ENCODE data around the gene NRG2. TPM values are rescaled to one million over a fixed set of nuclear protein-coding genes. Genes with fewer than 3 reads are reported as not detected.

NRG2 gene
- total and polyA plus RNA-seq, 2 experiments from 2014 or later, result 0.37 to 1.3 TPM

GRCh38 chr5:139942243-139942642 is 100.9 kb downstream of the NRG2 start:
- Histone ChIP-seq H3K4me2 (no peak overlapping the region), H3F3A (replicated peaks; ENCODE audit: low read depth) (no peaks in the 10 kb centered on the region), H3K4me3 (no peak overlapping the region), H3K27me3 (ENCODE audit: insufficient read depth) (no peaks in the 10 kb centered on the region), H3K79me2 (replicated peaks; ENCODE audit: insufficient read depth) (no peaks in the 10 kb centered on the region), H3K27ac (ENCODE audit: low read depth) (no peak overlapping the region), H2AFZ (no peak overlapping the region), H4K20me1 (replicated peaks; ENCODE audit: insufficient read depth) (no peaks in the 10 kb centered on the region), H3K36me3 (ENCODE audit: insufficient read depth) (no peaks in the 10 kb centered on the region), H3K9me2 (ENCODE audit: insufficient read depth) (no peaks in the 10 kb centered on the region), H3K4me1 (ENCODE audit: insufficient read depth) (no peaks in the 10 kb centered on the region)
- Mint-ChIP-seq H3K9me3 (peaks cover 10% of the 10 kb centered on the region; the same call in 2 of the 3 replicates), H3K4me1 (no peaks in the 10 kb centered on the region), H3K36me3 (ENCODE audit: low read depth) (no peaks in the 10 kb centered on the region), H3K27me3 (ENCODE audit: insufficient read depth, low read depth, poor library complexity) (no peaks in the 10 kb centered on the region), H3K27ac (no peak overlapping the region), H3K4me3 (no peak overlapping the region)
- ATAC-seq (no peak), DNase-seq (ENCODE audit: low spot score) (no peak)
- no peak for TF ChIP-seq STAT1 (IDR thresholded peaks at IDR 0.05; ENCODE audit: unreplicated experiment)
- no peak for TF ChIP-seq POLR2AphosphoS5 (IDR thresholded peaks at IDR 0.05; ENCODE audit: low read depth)
- TF ChIP-seq EZH2phosphoT487 (IDR thresholded peaks at IDR 0.05; ENCODE audit: unreplicated experiment), result no peak
- TF ChIP-seq NANOG (IDR thresholded peaks at IDR 0.05; ENCODE audit: borderline replicate concordance), result no peak
- no peak for TF ChIP-seq ZNF462 (CRISPR knock-in tag; IDR thresholded peaks at IDR 0.05)
- no peak for TF ChIP-seq ZNF114 (CRISPR knock-in tag; IDR thresholded peaks at IDR 0.05)
- TF ChIP-seq, protein P1, sequence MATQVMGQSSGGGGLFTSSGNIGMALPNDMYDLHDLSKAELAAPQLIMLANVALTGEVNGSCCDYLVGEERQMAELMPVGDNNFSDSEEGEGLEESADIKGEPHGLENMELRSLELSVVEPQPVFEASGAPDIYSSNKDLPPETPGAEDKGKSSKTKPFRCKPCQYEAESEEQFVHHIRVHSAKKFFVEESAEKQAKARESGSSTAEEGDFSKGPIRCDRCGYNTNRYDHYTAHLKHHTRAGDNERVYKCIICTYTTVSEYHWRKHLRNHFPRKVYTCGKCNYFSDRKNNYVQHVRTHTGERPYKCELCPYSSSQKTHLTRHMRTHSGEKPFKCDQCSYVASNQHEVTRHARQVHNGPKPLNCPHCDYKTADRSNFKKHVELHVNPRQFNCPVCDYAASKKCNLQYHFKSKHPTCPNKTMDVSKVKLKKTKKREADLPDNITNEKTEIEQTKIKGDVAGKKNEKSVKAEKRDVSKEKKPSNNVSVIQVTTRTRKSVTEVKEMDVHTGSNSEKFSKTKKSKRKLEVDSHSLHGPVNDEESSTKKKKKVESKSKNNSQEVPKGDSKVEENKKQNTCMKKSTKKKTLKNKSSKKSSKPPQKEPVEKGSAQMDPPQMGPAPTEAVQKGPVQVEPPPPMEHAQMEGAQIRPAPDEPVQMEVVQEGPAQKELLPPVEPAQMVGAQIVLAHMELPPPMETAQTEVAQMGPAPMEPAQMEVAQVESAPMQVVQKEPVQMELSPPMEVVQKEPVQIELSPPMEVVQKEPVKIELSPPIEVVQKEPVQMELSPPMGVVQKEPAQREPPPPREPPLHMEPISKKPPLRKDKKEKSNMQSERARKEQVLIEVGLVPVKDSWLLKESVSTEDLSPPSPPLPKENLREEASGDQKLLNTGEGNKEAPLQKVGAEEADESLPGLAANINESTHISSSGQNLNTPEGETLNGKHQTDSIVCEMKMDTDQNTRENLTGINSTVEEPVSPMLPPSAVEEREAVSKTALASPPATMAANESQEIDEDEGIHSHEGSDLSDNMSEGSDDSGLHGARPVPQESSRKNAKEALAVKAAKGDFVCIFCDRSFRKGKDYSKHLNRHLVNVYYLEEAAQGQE (IDR thresholded peaks at IDR 0.05; ENCODE audit: unreplicated experiment), result no peak
- TF ChIP-seq CREB1 (CRISPR knock-in tag; IDR thresholded peaks at IDR 0.05; ENCODE audit: low read depth), result no peak
- no peak for TF ChIP-seq JUNB (IDR thresholded peaks at IDR 0.05; ENCODE audit: unreplicated experiment)
- TF ChIP-seq EZH2 (IDR thresholded peaks at IDR 0.05; ENCODE audit: low read depth, unreplicated experiment), result no peak
- TF ChIP-seq, protein P2, sequence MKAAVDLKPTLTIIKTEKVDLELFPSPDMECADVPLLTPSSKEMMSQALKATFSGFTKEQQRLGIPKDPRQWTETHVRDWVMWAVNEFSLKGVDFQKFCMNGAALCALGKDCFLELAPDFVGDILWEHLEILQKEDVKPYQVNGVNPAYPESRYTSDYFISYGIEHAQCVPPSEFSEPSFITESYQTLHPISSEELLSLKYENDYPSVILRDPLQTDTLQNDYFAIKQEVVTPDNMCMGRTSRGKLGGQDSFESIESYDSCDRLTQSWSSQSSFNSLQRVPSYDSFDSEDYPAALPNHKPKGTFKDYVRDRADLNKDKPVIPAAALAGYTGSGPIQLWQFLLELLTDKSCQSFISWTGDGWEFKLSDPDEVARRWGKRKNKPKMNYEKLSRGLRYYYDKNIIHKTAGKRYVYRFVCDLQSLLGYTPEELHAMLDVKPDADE (IDR thresholded peaks at IDR 0.05), result no peak
- no peak for TF ChIP-seq ZNF331 (CRISPR knock-in tag; IDR thresholded peaks at IDR 0.05; ENCODE audit: low read depth)
- TF ChIP-seq, protein P3, sequence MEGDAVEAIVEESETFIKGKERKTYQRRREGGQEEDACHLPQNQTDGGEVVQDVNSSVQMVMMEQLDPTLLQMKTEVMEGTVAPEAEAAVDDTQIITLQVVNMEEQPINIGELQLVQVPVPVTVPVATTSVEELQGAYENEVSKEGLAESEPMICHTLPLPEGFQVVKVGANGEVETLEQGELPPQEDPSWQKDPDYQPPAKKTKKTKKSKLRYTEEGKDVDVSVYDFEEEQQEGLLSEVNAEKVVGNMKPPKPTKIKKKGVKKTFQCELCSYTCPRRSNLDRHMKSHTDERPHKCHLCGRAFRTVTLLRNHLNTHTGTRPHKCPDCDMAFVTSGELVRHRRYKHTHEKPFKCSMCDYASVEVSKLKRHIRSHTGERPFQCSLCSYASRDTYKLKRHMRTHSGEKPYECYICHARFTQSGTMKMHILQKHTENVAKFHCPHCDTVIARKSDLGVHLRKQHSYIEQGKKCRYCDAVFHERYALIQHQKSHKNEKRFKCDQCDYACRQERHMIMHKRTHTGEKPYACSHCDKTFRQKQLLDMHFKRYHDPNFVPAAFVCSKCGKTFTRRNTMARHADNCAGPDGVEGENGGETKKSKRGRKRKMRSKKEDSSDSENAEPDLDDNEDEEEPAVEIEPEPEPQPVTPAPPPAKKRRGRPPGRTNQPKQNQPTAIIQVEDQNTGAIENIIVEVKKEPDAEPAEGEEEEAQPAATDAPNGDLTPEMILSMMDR (conservative IDR thresholded peaks at IDR 0.05; ENCODE audit: low read depth in 2 of 2), result no peak

Data from GM23338 (cell line).